GM12878 (cell line): ENCODE results near the gene P2RX7. TPM values are rescaled to one million over a fixed set of nuclear protein-coding genes. Genes with fewer than 3 reads are reported as not detected.

ENCODE experiments used
- ATAC-seq: fragments of 200-7000 bp; cut with Tn5 transposase; 3 replicates; pipeline ENCODE4 v1.9.1; 2020; ENCODE audit warnings: mild to moderate bottlenecking, moderate library complexity
- BruUV-seq: library from RNA; stranded (reverse); fragments of 400-500 nt; replicated peaks from 2 replicates; lab custom pipeline; 2021; lab: Mats Ljungman, UMichigan
- CTCF ChIA-PET: fragments of 300-600 bp; sonication (Branson Sonifier 250); formaldehyde crosslinking; extraction: SDS; loops from one replicate; lab custom pipeline; 2021; ENCODE audit warnings: inconsistent platforms; lab: Yijun Ruan, JAX
- POLR2A ChIA-PET: fragments of 350-600 bp; formaldehyde crosslinking; extraction: SDS; loops from one replicate; lab custom pipeline; 2021; ENCODE audit warnings: inconsistent platforms; lab: Charles Lee
- RAD21 ChIA-PET: fragments of 300-600 bp; sonication (Branson Sonifier 250); formaldehyde crosslinking; loops from one replicate; lab custom pipeline; 2023; ENCODE audit warnings: antibody characterized with exemption; ENCODE audit not compliant: unreplicated experiment; lab: Charles Lee
- SMC1A ChIA-PET: fragments of 300-600 bp; sonication (Branson Sonifier 250); formaldehyde crosslinking; loops from one replicate; lab custom pipeline; 2023; ENCODE audit not compliant: unreplicated experiment, uncharacterized antibody; lab: Charles Lee
- DNase-seq: peaks from one replicate; pipeline ENCODE4 v3.0.0-alpha.2; 2011; ENCODE audit warnings: low read depth, low spot score
- FAIRE-seq: peaks from 3 replicates; lab custom pipeline; 2011; peaks lifted over from hg19 to GRCh38; lab: Jason Lieb, UNC
- H2AFZ ChIP-seq: 2 replicates; pipeline ENCODE4 v1.6.0; 2011; ENCODE audit warnings: low read depth, low read length, control low read depth; ENCODE audit not compliant: control insufficient read depth
- H3K27ac ChIP-seq: 2 replicates; pipeline ENCODE4 v1.5.1; 2011; ENCODE audit warnings: control low read depth; ENCODE audit not compliant: control insufficient read depth, insufficient read depth
- H3K27me3 ChIP-seq, 2 experiments: replicated peaks in 1 of 2; 2 replicates each; pipeline versions ENCODE4 v1.6.0 to v1.6.1; 2011; ENCODE audit warnings: low read length in 1 of 2; ENCODE audit not compliant: control insufficient read depth in 2 of 2, insufficient read depth in 2 of 2
- H3K36me3 ChIP-seq, 2 experiments: 2 replicates each; pipeline ENCODE4 v1.5.1; 2011; ENCODE audit warnings: low read length in 1 of 2; ENCODE audit not compliant: control insufficient read depth in 2 of 2, insufficient read depth in 2 of 2
- H3K4me1 ChIP-seq: 2 replicates; pipeline ENCODE4 v1.6.1; 2011; ENCODE audit warnings: mild to moderate bottlenecking, low read length, moderate library complexity, mixed read lengths; ENCODE audit not compliant: control insufficient read depth, insufficient read depth
- H3K4me2 ChIP-seq: 2 replicates; pipeline ENCODE4 v1.6.0; 2011; ENCODE audit warnings: control low read depth; ENCODE audit not compliant: control insufficient read depth, insufficient read depth
- H3K4me3 ChIP-seq: fragments of 200-600 bp; sonication (generic); 2 replicates; pipeline ENCODE4 v1.5.1; 2016
- H3K79me2 ChIP-seq: 2 replicates; pipeline ENCODE4 v1.6.0; 2011; ENCODE audit warnings: low read length; ENCODE audit not compliant: control insufficient read depth, insufficient read depth
- H3K9ac ChIP-seq: 2 replicates; pipeline ENCODE4 v1.8.0; 2011; ENCODE audit warnings: low read length, control low read depth, mixed read lengths; ENCODE audit not compliant: control insufficient read depth, insufficient read depth
- H3K9me3 ChIP-seq: replicated peaks from 3 replicates; pipeline ENCODE4 v1.5.1; 2011; ENCODE audit warnings: mild to moderate bottlenecking, low read length; ENCODE audit not compliant: control insufficient read depth, insufficient read depth
- H4K20me1 ChIP-seq: 2 replicates; pipeline ENCODE4 v1.6.0; 2011; ENCODE audit not compliant: control insufficient read depth, insufficient read depth
- BCL3 ChIP-seq: IDR thresholded peaks from 2 replicates; pipeline ENCODE4 v1.6.1; 2011; ENCODE audit warnings: borderline replicate concordance, low read depth, mild to moderate bottlenecking, moderate library complexity, low read length; ENCODE audit not compliant: insufficient read depth, poor library complexity, severe bottlenecking
- CBX3 ChIP-seq: fragments of 200-600 bp; sonication (generic); IDR thresholded peaks from 2 replicates; pipeline ENCODE4 v1.6.1; 2016; ENCODE audit warnings: low read depth, borderline replicate concordance
- CEBPB ChIP-seq, 2 experiments: fragments of 150-350 bp in 1 of 2; IDR thresholded peaks; 2 replicates each; pipeline ENCODE4 v1.6.1; 2012 to 2014; ENCODE audit warnings: low read depth in 2 of 2, low read length in 2 of 2, borderline replicate concordance in 1 of 2, inconsistent platforms in 1 of 2
- MXI1 ChIP-seq: fragments of 150-350 bp; IDR thresholded peaks from 2 replicates; pipeline ENCODE4 v1.6.1; 2011; ENCODE audit warnings: low read depth, mild to moderate bottlenecking, inconsistent platforms, low read length, improper control_type of control experiment
- MYB ChIP-seq: fragments of 150-350 bp; IDR thresholded peaks from 2 replicates; pipeline ENCODE4 v1.6.1; 2014; ENCODE audit warnings: mild to moderate bottlenecking, low read depth, low read length, borderline replicate concordance
- RB1 ChIP-seq: fragments of 450-650 bp; formaldehyde crosslinking; IDR thresholded peaks from 2 replicates; pipeline ENCODE4 v1.6.1; 2017; ENCODE audit warnings: mild to moderate bottlenecking, borderline replicate concordance
- RELA ChIP-seq: fragments of 450-650 bp; IDR thresholded peaks from 2 replicates; pipeline ENCODE4 v1.8.0; 2014; ENCODE audit warnings: borderline replicate concordance; ENCODE audit not compliant: partially characterized antibody
- SIX5 ChIP-seq: IDR thresholded peaks from 2 replicates; pipeline ENCODE4 v1.6.1; 2011; ENCODE audit warnings: mild to moderate bottlenecking, low read depth, low read length, moderate library complexity; ENCODE audit not compliant: severe bottlenecking
- TCF12 ChIP-seq: IDR thresholded peaks from 2 replicates; pipeline ENCODE4 v1.6.1; 2011; ENCODE audit warnings: low read depth, mild to moderate bottlenecking, low read length
- USF2 ChIP-seq: IDR thresholded peaks from 2 replicates; pipeline ENCODE4 v1.6.1; 2011; ENCODE audit warnings: low read depth, low read length, improper control_type of control experiment, borderline replicate concordance
- WGBS: methylation state at CpG from one replicate; pipeline ENCODE4 v1.1.6; 2016; ENCODE audit warnings: low lambda C conversion rate; ENCODE audit not compliant: insufficient replicate concordance, insufficient coverage; ENCODE audit errors: missing lambda C conversion rate; 5-methylcytosine and 5-hydroxymethylcytosine counted together
- in situ Hi-C: fragments of 300-500 bp; cut with MboI; formaldehyde crosslinking; loops from 9 replicates; pipeline ENCODE4 v1.14.3; 2018; ENCODE audit warnings: mixed read lengths
- intact Hi-C: fragments of 100-400 bp; cut with micrococcal nuclease; formaldehyde crosslinking; loops from one replicate; pipeline ENCODE4 v1.14.2; 2022; ENCODE audit not compliant: unreplicated experiment
- polyA plus RNA-seq, 11 experiments: library from polyadenylated mRNA; depleted of rRNA in 4 of 11; unstranded in 6 of 11; stranded (reverse) in 5 of 11; fragments of >200 nt; fragmentation: Nextera tagmentation in 4 of 11; fragmentation: Illumina TruSeq in 1 of 11; extraction: Ambion mirVana in 4 of 11; extraction: Trizol in 1 of 11; gene quantifications; 1 replicate in 1 of 11; 2 replicates in 10 of 11; pipeline versions ENCODE4 v1.2.1 to v1.2.3, GENCODE V29; 2011 to 2016; ENCODE audit warnings: inconsistent platforms in 2 of 11, missing spikeins in 2 of 11, low read depth in 1 of 11
- total RNA-seq, 4 experiments: library from RNA; depleted of rRNA in 3 of 4; stranded (reverse); fragments of >200 nt in 3 of 4; fragmentation: Illumina TruSeq in 1 of 4; extraction: Trizol in 1 of 4; gene quantifications; 2 replicates each; pipeline versions ENCODE4 v1.2.1 to v1.2.3, GENCODE V29; 2013 to 2021
- TF ChIP-seq, protein P1 (sequence below): fragments of 450-650 bp; IDR thresholded peaks from 2 replicates; pipeline ENCODE4 v1.6.1; 2014; ENCODE audit warnings: mild to moderate bottlenecking
- TF ChIP-seq, protein P2 (sequence below): fragments of 450-650 bp; IDR thresholded peaks from 2 replicates; pipeline ENCODE4 v1.6.1; 2017; ENCODE audit warnings: mild to moderate bottlenecking

Gene P2RX7
- total and polyA plus RNA-seq, 10 of the 15 experiments (the other 5 are each of a cell fraction or from before 2014, with no cell fraction given), result 0.74 to 2.6 (median 1.5) TPM

- no peak for TF ChIP-seq BCL3
These were observed 42.8 kb upstream of the P2RX7 start (continued) for GRCh38 chr12:121089813-121090430.

- H3K9me3 ChIP-seq, result no peaks in the 10 kb centered on the region; the same call in 2 of the 3 replicates
- H3K4me1 ChIP-seq, result peaks cover 15% of the 10 kb centered on the region
- no peak overlapping the region for H3K4me2 ChIP-seq
- H2AFZ ChIP-seq, result no peak overlapping the region
- ChIA-PET CTCF (no interaction called here), RAD21 (no interaction called here), SMC1A (interaction anchor here (2.5 kb wide), 1 partner anchor 30 kb away, joined by 13 read pairs; no protein-coding TSS in a partner anchor), POLR2A (no interaction called here)
- H3K27ac ChIP-seq, result no peak overlapping the region
- intact Hi-C loops (no loop called here), in situ Hi-C loops (no loop called here)
- ATAC-seq (no peak), DNase-seq (no peak), FAIRE-seq (no peak)
- H3K36me3 ChIP-seq, result no peaks in the 10 kb centered on the region
- no peak overlapping the region for H3K4me3 ChIP-seq
- no peaks in the 10 kb centered on the region for H3K79me2 ChIP-seq
- no TSS peak for BruUV-seq
- no peaks in the 10 kb centered on the region for H4K20me1 ChIP-seq
- WGBS, result 62% methylated on average over 11 of the region's 11 CpGs
- H3K9ac ChIP-seq, result no peak overlapping the region
- no peaks in the 10 kb centered on the region for H3K27me3 ChIP-seq
- TF ChIP-seq, protein P1, sequence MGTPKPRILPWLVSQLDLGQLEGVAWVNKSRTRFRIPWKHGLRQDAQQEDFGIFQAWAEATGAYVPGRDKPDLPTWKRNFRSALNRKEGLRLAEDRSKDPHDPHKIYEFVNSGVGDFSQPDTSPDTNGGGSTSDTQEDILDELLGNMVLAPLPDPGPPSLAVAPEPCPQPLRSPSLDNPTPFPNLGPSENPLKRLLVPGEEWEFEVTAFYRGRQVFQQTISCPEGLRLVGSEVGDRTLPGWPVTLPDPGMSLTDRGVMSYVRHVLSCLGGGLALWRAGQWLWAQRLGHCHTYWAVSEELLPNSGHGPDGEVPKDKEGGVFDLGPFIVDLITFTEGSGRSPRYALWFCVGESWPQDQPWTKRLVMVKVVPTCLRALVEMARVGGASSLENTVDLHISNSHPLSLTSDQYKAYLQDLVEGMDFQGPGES, result no peak
- TF ChIP-seq CEBPB (IDR thresholded peaks at IDR 0.05; ENCODE audit: borderline replicate concordance in 1 of 2, low read depth in 2 of 2, low read length in 2 of 2) (no peak), RELA (no peak), SIX5 (no peak), BCL3 (no peak), MYB (no peak), USF2 (no peak), TCF12 (no peak), MXI1 (no peak), RB1 (no peak), CBX3 (no peak)
- TF ChIP-seq, protein P2, sequence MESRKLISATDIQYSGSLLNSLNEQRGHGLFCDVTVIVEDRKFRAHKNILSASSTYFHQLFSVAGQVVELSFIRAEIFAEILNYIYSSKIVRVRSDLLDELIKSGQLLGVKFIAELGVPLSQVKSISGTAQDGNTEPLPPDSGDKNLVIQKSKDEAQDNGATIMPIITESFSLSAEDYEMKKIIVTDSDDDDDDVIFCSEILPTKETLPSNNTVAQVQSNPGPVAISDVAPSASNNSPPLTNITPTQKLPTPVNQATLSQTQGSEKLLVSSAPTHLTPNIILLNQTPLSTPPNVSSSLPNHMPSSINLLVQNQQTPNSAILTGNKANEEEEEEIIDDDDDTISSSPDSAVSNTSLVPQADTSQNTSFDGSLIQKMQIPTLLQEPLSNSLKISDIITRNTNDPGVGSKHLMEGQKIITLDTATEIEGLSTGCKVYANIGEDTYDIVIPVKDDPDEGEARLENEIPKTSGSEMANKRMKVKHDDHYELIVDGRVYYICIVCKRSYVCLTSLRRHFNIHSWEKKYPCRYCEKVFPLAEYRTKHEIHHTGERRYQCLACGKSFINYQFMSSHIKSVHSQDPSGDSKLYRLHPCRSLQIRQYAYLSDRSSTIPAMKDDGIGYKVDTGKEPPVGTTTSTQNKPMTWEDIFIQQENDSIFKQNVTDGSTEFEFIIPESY, result no peak
These were observed 41.8 kb upstream of the P2RX7 start for GRCh38 chr12:121090586-121091514.
